RWPE1 (cell line): ENCODE data around the gene COPG1.
"Not testable (repeated sequence)": the region's sequence is repeated elsewhere in the genome, so short reads cannot be mapped to it uniquely, and the experiment has no call there.

Source experiments
- CTCF ChIA-PET: fragments of 350-600 bp; sonication (Branson Sonifier 250); formaldehyde crosslinking; extraction: SDS; loops from one replicate; lab custom pipeline; 2021; lab: Yijun Ruan, JAX
- POLR2A ChIA-PET: fragments of 400-600 bp; formaldehyde crosslinking; extraction: SDS; loops from one replicate; lab custom pipeline; 2020; ENCODE audit warnings: antibody characterized with exemption; ENCODE audit not compliant: low non-redundant PET; lab: Yijun Ruan, JAX
- DNase-seq: peaks from one replicate; pipeline ENCODE4 v3.0.0; 2012; ENCODE audit warnings: low spot score
- H3K27ac ChIP-seq: fragments of 450-650 bp; 2 replicates; pipeline ENCODE4 v1.5.1; 2017
- TF ChIP-seq, protein P1 (sequence below): fragments of 450-650 bp; conservative IDR thresholded peaks from 2 replicates; pipeline ENCODE4 v1.5.1; 2017; ENCODE audit warnings: low read depth, mild to moderate bottlenecking

COPG1 gene

DNA sequence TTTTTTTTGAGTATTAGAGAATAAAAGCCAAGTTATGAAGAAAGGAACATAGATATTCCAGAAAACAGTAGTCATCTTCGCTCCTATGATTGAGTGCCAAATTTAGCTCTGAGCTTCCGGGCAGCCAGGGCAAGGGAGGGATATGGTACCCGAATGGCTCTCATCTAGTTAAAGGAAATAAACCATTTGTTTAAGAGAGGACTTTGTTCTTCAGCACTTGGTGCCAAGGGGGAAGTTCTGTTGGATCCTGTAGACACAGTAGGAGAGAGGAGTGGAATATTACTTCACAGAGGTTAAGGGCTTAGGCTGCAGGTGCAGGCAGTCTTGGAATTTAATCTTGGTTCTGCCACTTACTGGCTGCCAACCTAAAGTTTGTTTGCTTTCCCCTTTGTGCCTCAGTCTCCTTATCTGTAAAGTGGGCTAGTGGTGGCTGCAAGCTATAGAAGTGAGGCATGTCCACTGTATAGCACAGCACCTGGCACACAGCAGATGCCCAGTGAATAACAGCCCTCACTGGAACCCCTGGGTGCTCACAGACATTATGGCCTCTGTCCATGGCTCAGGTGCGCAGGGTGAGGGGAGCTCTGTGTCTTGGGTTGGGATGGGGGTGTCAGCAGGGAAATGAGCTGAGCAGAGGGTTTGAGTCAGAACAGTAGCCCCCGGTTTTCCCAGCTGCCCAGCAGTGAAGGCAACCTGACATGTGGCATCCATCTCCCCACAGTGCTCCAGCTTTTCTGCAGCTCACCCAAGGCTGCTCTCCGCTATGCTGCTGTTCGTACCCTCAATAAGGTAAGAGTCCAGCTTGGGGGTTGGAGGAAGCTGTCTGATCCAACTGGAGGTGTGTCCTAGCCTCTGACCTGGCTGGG lies 10.4 kb downstream of the COPG1 start:
- CTCF ChIA-PET, result no interaction called here

DNA sequence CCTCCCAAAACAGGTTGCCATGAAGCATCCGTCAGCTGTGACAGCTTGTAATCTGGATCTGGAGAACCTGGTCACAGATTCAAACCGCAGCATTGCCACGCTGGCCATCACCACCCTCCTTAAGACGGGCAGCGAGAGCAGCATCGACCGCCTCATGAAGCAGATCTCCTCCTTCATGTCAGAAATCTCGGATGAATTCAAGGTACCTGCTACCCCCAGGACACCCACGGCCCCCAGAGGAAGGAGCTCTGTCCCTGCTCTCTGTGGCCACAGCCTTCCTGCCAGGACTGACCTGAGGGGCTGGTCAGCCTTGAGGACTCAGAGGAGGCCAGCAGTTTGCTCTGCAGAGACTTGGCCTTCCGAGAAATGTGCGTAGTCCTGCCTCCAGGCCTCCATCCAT lies 11.2 kb downstream of the COPG1 start:
- H3K27ac ChIP-seq, result no peak overlapping the region
- DNase-seq, result no peak
- ChIA-PET CTCF (no interaction called here), POLR2A (no interaction called here)
- TF ChIP-seq, protein P1, sequence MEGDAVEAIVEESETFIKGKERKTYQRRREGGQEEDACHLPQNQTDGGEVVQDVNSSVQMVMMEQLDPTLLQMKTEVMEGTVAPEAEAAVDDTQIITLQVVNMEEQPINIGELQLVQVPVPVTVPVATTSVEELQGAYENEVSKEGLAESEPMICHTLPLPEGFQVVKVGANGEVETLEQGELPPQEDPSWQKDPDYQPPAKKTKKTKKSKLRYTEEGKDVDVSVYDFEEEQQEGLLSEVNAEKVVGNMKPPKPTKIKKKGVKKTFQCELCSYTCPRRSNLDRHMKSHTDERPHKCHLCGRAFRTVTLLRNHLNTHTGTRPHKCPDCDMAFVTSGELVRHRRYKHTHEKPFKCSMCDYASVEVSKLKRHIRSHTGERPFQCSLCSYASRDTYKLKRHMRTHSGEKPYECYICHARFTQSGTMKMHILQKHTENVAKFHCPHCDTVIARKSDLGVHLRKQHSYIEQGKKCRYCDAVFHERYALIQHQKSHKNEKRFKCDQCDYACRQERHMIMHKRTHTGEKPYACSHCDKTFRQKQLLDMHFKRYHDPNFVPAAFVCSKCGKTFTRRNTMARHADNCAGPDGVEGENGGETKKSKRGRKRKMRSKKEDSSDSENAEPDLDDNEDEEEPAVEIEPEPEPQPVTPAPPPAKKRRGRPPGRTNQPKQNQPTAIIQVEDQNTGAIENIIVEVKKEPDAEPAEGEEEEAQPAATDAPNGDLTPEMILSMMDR, result no peak

More for the DNA sequence above, 10.4 kb downstream of the COPG1 start:
- POLR2A ChIA-PET, result no interaction called here
- TF ChIP-seq, protein P1, result no peak
- no peak for DNase-seq
- no peak overlapping the region for H3K27ac ChIP-seq

DNA sequence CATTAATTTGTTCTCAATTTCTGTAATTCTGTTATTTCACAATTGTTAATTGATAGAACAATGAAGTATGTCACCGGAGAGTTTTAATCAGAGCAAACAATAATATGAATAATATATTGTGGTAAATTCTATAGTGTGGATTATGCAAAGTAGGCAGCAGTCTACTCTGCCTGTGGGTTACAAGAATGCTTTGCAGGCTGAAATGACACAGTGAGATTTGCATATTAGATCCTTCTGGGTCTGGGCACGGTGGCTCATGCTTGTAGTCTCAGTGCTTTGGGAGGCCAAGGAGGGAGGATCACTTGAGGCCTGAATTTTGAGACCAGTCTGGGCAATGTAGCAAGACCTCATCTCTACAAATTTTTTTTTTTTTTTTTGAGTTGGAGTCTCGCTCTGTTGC lies 12.5 kb downstream of the COPG1 start:
- H3K27ac ChIP-seq, result no peak overlapping the region
- CTCF ChIA-PET, result no interaction called here
- DNase-seq, result no peak
- TF ChIP-seq, protein P1, result no peak
- POLR2A ChIA-PET, result no interaction called here

DNA sequence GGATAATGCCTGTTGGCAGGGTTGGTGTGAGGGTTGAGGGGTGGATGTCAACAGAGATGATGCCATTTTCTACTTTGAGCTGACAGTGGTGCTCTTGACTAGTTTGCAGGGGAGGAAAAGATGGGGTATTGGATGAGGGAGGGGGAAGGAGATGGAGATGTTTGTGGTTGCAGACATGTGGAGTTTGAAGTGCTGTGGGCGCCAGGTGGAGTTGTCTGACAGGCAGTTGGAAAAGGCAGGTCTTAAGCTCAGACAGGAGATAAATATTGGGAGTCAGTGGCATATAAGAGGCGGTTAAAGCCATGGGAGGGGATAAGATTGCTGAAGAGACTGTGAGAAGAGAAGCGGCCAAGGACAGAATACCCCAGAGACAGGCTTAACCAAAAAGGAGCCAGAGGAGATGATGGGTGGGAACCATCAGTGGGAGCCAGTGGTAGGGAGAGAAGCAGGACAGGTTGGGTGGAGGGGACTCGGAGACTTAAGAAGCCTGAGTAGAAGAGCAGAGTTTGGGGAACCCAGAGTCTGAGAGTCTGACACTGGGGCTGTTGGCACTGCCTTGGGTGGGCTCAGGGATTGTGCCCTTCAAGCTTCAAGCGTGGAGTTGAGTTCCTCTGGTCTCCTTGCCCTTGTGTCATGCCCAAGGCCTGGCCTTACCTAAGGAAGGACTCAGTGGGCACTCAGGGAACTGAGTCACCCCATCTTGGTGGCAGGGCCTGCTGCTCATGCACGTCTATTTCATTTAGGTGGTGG lies 13.9 kb downstream of the COPG1 start:
- peak overlapping the region; percentile 30 for H3K27ac ChIP-seq
- DNase-seq, result no peak
- CTCF ChIA-PET, result interaction anchor here (0.7 kb wide), 1 partner anchor 125 kb away, joined by 5 read pairs; no protein-coding TSS in a partner anchor
- TF ChIP-seq, protein P1, result no peak
- POLR2A ChIA-PET, result no interaction called here

DNA sequence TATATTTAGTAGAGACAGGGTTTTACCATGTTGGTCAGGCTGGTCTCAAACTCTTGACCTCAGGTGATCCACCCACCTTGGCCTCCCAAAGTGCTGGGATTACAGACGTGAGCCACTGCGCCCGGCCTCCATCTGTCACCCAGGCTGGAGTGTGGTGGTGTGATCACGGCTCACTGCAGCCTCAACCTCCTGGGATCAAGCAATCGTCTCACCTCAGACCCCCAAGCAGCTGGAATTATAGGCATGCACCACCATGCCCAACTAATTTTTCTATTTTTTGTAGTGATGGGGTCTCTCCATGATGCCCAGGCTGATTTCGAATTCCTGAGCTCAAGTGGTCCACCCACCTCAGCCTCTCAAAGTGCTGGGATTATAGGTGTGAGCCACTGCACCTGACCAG lies 15.6 kb downstream of the COPG1 start:
- POLR2A ChIA-PET, DNase-seq: not testable (repeated sequence)
- CTCF ChIA-PET, result interaction anchor here (0.6 kb wide), 1 partner anchor 9 kb away, joined by 3 read pairs; no protein-coding TSS in a partner anchor
- H3K27ac ChIP-seq, result peak overlapping the region; percentile 48

DNA sequence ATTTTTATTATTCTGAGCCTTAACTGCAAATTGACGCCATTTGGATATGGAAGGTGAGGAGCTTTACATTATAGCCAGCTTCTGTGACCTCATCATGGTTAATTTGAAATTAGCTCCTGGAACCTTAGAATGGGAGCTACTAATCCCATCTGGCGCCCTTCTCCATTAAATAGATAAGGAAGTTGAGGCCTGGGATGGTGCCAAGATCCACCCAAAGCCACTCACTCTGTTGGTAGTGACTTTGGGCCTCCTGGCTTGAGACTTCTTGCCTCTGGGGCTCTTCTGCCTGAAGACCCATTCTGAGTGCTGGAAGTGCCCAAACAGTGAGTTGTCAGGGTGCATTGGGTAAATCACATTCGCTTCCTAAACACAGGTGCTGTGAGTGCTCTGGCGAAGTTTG lies 17.2 kb downstream of the COPG1 start:
- ChIA-PET CTCF (interaction anchor here (0.6 kb wide), 1 partner anchor 15 kb away, joined by 3 read pairs; no protein-coding TSS in a partner anchor), POLR2A (no interaction called here)
- H3K27ac ChIP-seq, result no peak overlapping the region
- TF ChIP-seq, protein P1, result no peak
- DNase-seq, result no peak
